Lower leg skin (tissue), 4 donors: ENCODE data around the gene CCDC88C. TPM values are rescaled to one million over a fixed set of nuclear protein-coding genes. Genes with fewer than 3 reads are reported as not detected.
A peak's percentile ranks its signal among the peaks of the same experiment; 100 is the strongest.

ENCODE experiments used
- DNase-seq, 2 donors: peaks; one replicate each; pipeline ENCODE4 v3.0.0-alpha.2; 2019; ENCODE audit warnings: low spot score in 2 of 2
- H3K4me3 ChIP-seq: fragments of 200-600 bp; sonication (generic); 2 replicates; pipeline ENCODE4 v1.5.1; 2017; ENCODE audit warnings: mild to moderate bottlenecking, low read depth; ENCODE audit not compliant: poor library complexity, severe bottlenecking
- POLR2A ChIP-seq, 2 donors: fragments of 450-650 bp; IDR thresholded peaks; one replicate each; pipeline ENCODE4 v1.6.1; 2016 to 2017; ENCODE audit warnings: antibody characterized with exemption in 2 of 2, mild to moderate bottlenecking in 1 of 2, moderate library complexity in 1 of 2
- WGBS, 2 donors: methylation state at CpG; one replicate each; pipeline ENCODE4 v1.1.5; 2018; 5-methylcytosine and 5-hydroxymethylcytosine counted together
- intact Hi-C: fragments of 100-400 bp; cut with DNase I; formaldehyde crosslinking; loops from one replicate; pipeline ENCODE4 v1.15.0; 2023; ENCODE audit warnings: low total_unique reads
- total RNA-seq, 4 donors: library from RNA; depleted of rRNA; stranded (reverse); fragments of >200 nt; gene quantifications; one replicate each; pipeline ENCODE4 v1.1.0, GENCODE V29; 2016
- TF ChIP-seq, protein P1 (sequence below), 3 donors: fragments of 450-650 bp; IDR thresholded peaks; one replicate each; pipeline ENCODE4 v1.5.1; 2016; ENCODE audit warnings: antibody characterized with exemption in 3 of 3, mild to moderate bottlenecking in 3 of 3, moderate library complexity in 2 of 3

CCDC88C gene
- total RNA-seq, 4 donors from 2014 or later = 8.5 to 21.8 (median 13.4) TPM

DNA sequence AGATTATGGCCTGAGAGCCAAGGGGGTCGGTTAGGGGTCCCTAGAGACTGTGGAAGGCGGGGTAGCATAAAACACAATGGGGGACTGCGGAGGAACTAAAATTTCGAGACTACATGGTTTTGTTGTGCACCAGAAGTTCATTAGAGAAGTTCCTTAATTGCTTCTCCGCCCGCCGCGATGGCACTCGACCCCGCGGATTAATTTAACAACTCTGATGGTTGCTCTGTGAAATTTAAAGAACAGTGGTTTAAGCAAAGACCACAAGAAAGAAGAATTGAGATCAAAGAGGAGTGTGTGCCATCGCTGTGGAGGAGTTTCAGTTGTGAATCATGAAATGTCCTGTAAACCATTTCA, 1.4 kb upstream of the CCDC88C start:
- TF ChIP-seq, protein P1, sequence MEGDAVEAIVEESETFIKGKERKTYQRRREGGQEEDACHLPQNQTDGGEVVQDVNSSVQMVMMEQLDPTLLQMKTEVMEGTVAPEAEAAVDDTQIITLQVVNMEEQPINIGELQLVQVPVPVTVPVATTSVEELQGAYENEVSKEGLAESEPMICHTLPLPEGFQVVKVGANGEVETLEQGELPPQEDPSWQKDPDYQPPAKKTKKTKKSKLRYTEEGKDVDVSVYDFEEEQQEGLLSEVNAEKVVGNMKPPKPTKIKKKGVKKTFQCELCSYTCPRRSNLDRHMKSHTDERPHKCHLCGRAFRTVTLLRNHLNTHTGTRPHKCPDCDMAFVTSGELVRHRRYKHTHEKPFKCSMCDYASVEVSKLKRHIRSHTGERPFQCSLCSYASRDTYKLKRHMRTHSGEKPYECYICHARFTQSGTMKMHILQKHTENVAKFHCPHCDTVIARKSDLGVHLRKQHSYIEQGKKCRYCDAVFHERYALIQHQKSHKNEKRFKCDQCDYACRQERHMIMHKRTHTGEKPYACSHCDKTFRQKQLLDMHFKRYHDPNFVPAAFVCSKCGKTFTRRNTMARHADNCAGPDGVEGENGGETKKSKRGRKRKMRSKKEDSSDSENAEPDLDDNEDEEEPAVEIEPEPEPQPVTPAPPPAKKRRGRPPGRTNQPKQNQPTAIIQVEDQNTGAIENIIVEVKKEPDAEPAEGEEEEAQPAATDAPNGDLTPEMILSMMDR (IDR thresholded peaks at IDR 0.05) = no peak

DNA sequence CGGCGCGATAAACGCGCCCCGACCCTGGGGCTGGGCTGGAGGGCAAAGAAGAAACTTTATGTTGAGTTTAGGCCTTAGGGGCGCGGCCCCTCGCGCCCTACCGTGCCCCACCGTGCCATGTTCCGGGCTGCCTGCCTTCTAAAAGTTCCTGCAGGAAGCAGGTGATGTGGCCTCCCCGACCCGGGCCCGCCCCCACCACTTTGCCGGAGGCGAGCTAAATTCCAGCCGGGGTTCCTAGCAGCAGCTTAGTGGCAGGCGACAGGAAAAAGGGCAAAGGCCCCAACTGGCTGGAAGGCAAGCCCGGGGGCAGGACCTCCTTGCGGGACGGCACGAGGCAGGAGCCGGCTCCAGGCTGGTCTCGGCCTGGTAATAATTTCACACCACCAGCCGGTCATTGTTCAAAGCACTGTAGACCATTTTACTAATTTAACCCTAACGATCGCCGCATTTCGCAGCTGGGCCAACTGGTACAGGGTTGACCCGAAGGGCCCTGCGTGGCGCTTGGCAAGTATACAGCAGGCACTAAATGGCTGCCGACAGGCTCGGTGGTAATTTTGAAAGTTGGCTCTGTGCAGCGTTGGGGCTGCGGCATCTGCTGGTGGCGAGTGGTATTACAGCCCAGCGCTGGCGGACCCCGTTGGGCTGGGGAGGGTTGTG, 895 bp upstream of the CCDC88C start:
- H3K4me3 ChIP-seq = peak overlapping the region; percentile 54
- intact Hi-C loops = loop anchor here (2.0 kb wide), 1 partner anchor 96 kb away; no protein-coding TSS in a partner anchor
- 1 to 2% methylated on average over 32 to 33 of the region's 42 CpGs for WGBS, 2 donors
- TF ChIP-seq POLR2A (IDR thresholded peaks at IDR 0.05) = no peak
- TF ChIP-seq, protein P1 (IDR thresholded peaks at IDR 0.05) = peak in 2 of 3 donors; percentile 70 to 95
- peak; percentile 51 to 96 for DNase-seq

More for the DNA sequence above, 1.4 kb upstream of the CCDC88C start:
- no peak for DNase-seq
- intact Hi-C loops = loop anchor here (2.0 kb wide), 1 partner anchor 96 kb away; no protein-coding TSS in a partner anchor
- no peak overlapping the region for H3K4me3 ChIP-seq
- WGBS, 2 donors = 42% methylated on average over 12 of the region's 12 CpGs

DNA sequence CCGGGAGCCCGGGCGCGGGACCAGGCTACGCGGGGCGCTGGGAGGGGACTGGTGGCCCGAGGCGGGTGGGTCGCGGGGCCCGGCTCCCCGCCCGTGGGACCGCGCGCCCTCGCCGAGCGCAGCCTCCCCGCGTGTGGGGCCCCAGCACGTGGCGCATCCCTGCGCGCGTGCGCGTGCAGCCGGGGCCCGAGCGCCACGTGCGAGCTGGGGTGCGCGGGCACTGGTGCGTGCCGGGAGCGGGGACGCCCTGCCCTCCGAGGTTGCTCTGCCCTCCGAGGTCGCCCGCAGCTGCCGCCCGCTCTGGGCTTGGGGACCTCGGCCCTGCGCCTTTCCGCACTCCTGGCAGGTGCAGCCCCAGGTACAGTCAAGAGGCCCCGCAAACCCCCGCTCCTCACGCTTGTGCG, 365 bp upstream of the CCDC88C start:
- WGBS, 2 donors = 0% methylated on average over 11 of the region's 53 CpGs; no CpG with 5 or more reads in 1 of the 2 donors
- TF ChIP-seq, protein P1 (IDR thresholded peaks at IDR 0.05) = no peak
- no peak for TF ChIP-seq POLR2A (IDR thresholded peaks at IDR 0.05)
- H3K4me3 ChIP-seq = peak overlapping the region; percentile 54
- peak in 1 of 2 donors; percentile 86 for DNase-seq
- intact Hi-C loops = loop anchor here (2.0 kb wide), 1 partner anchor 95 kb away; no protein-coding TSS in a partner anchor

DNA sequence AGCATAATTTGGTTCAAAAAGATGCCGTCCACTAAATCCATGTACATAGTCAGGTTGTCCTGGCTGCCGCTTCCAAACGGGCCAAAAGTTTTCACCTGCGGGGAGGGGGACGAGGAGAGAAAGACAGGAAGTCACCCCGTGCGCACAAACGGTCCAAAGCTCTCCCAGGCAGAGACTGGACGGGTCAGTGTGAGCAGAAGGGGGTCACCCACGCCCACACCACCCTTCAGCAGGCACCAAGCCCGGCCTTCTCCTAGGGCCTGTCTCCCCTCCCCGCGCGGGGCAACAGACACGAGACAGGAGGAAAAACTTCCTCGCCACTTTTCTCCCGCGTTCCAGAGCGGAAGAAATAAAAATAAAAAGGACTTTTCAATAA, 888 bp downstream of the CCDC88C start:
- TF ChIP-seq POLR2A (IDR thresholded peaks at IDR 0.05) = no peak
- TF ChIP-seq, protein P1 (IDR thresholded peaks at IDR 0.05) = no peak
- 10 to 24% methylated on average over 19 of the region's 19 CpGs for WGBS, 2 donors
- peak overlapping the region; percentile 54 for H3K4me3 ChIP-seq
- no peak for DNase-seq
- intact Hi-C loops = no loop called here

DNA sequence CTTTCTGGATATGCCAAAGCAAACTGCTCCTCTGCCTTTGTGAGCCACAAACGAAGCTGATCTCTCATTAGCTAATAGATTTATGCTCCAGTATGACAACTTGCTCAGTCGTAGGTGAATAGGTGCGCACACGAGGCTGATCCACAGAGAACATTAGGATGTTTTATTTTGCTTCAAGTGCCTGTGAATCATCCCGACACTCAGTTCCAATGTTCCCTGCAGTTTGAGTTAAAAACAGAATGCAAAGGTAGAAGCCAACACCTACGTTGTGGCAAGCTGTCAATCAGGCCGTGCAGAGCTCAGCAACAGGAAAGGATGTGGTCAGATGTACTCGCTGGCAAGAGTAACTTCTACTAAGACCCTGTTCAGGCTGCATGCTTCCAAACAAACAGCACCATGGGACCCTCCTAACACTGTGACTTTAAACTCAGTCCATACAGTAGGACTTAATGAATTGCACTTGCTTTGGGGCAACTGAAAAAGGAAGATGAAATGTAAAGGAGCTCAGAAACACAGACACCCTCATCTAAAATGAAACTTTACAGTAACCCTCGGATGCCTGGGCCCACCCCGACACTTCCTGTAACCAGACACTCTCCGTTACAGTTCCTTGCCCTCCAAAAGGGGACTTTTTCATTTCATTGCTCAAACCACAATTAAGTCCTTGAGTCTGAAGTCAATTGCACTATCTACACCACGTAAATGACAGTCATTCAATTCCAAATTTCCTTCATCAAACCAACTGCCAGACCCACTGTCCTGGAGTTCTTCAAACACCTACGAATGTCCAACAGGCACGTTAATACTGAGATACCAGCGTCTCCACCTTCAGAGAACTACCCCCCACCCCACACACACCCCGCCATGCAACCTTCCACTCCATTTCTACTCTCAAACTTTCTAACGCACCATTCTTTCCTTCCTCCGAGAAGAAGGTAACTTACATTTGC, 1.6 kb downstream of the CCDC88C start:
- WGBS, 2 donors = 33 to 37% methylated on average over 18 of the region's 18 CpGs
- DNase-seq = no peak
- TF ChIP-seq, protein P1 (IDR thresholded peaks at IDR 0.05) = no peak
- no peak for TF ChIP-seq POLR2A (IDR thresholded peaks at IDR 0.05)
- H3K4me3 ChIP-seq = peak overlapping the region; percentile 54
- intact Hi-C loops = no loop called here
